ENCODE results near the gene SMAD5. TPM values are rescaled to one million over a fixed set of nuclear protein-coding genes. Genes with fewer than 3 reads are reported as not detected.

SMAD5 gene
- total and polyA plus RNA-seq, 2 of the 8 experiments (the other 6 are each of a cell fraction or from before 2014, with no cell fraction given), result 30.2 to 60.5 TPM

- TF ChIP-seq POLR2A (IDR thresholded peaks at IDR 0.05; ENCODE audit: control extremely low read depth in 1 of 2, low read depth in 2 of 2, low read length in 2 of 2), result no peak
- no peak for TF ChIP-seq CEBPB (IDR thresholded peaks at IDR 0.05; ENCODE audit: low read depth, low read length)
- TF ChIP-seq CTBP2 (IDR thresholded peaks at IDR 0.05; ENCODE audit: borderline replicate concordance, insufficient read depth, insufficient read length, low read length), result no peak
- TF ChIP-seq SP4 (IDR thresholded peaks at IDR 0.05; ENCODE audit: low read length), result no peak
- no peak for TF ChIP-seq SP2 (IDR thresholded peaks at IDR 0.05; ENCODE audit: low read length)
Observed at GRCh38 chr5:136155761-136156160, 23.1 kb downstream of the SMAD5 start (continued).

All from H1 (cell line).